IMR-90 (cell line): ENCODE measurements around the gene SIM1. TPM values are rescaled to one million over a fixed set of nuclear protein-coding genes. Genes with fewer than 3 reads are reported as not detected.

Source experiments
- ATAC-seq: fragments of 200-7000 bp; cut with Tn5 transposase; 2 replicates; pipeline ENCODE4 v1.9.1; 2020; ENCODE audit warnings: low read depth, mild to moderate bottlenecking, moderate library complexity
- BruUV-seq: library from RNA; stranded (reverse); fragments of 400-500 nt; replicated peaks from 2 replicates; lab custom pipeline; 2021; lab: Mats Ljungman, UMichigan
- CTCF ChIA-PET: fragments of 300-600 bp; formaldehyde crosslinking; extraction: SDS; loops from one replicate; lab custom pipeline; 2021; ENCODE audit warnings: antibody characterized with exemption; lab: Yijun Ruan, JAX
- POLR2A ChIA-PET: fragments of 300-600 bp; sonication (Branson Sonifier 250); formaldehyde crosslinking; loops from one replicate; lab custom pipeline; 2022; ENCODE audit warnings: antibody characterized with exemption; ENCODE audit not compliant: unreplicated experiment; lab: Charles Lee
- DNase-seq: peaks from one replicate; pipeline ENCODE4 v3.0.0; 2013
- H2AFZ ChIP-seq: replicated peaks from 2 replicates; pipeline ENCODE3; 2013; ENCODE audit warnings: low read length, mild to moderate bottlenecking; ENCODE audit not compliant: poor library complexity
- H2AK5ac ChIP-seq: 2 replicates; pipeline ENCODE4 v1.6.1; 2013; ENCODE audit warnings: low read depth, low read length, inconsistent platforms
- H2AK9ac ChIP-seq: replicated peaks from 2 replicates; pipeline ENCODE3; 2013; ENCODE audit warnings: mild to moderate bottlenecking, low read depth, low read length, moderate library complexity; ENCODE audit not compliant: poor library complexity
- H2BK120ac ChIP-seq: 2 replicates; pipeline ENCODE4 v1.6.1; 2013; ENCODE audit warnings: low read depth, low read length, inconsistent platforms
- H2BK15ac ChIP-seq: 3 replicates; pipeline ENCODE4 v1.6.1; 2013; ENCODE audit warnings: low read depth, low read length, inconsistent platforms
- H2BK20ac ChIP-seq: 2 replicates; pipeline ENCODE4 v1.6.1; 2013; ENCODE audit warnings: low read depth, mild to moderate bottlenecking, inconsistent platforms, low read length, moderate library complexity
- H2BK5ac ChIP-seq: 2 replicates; pipeline ENCODE4 v1.6.1; 2013; ENCODE audit warnings: mild to moderate bottlenecking, low read depth, low read length, inconsistent platforms; ENCODE audit not compliant: poor library complexity, severe bottlenecking
- H3K14ac ChIP-seq: replicated peaks from 2 replicates; pipeline ENCODE4 v1.6.1; 2013; ENCODE audit warnings: low read depth, low read length, inconsistent platforms
- H3K18ac ChIP-seq: 2 replicates; pipeline ENCODE4 v1.6.1; 2013; ENCODE audit warnings: low read depth, low read length, control low read depth
- H3K23ac ChIP-seq: 2 replicates; pipeline ENCODE4 v1.6.1; 2013; ENCODE audit warnings: low read depth, low read length, inconsistent platforms
- H3K27ac ChIP-seq: 2 replicates; pipeline ENCODE4 v1.5.1; 2013; ENCODE audit warnings: mild to moderate bottlenecking, control low read depth, low read length; ENCODE audit not compliant: insufficient read depth
- H3K27me3 ChIP-seq: 2 replicates; pipeline ENCODE4 v1.6.1; 2013; ENCODE audit warnings: low read length; ENCODE audit not compliant: control insufficient read depth, insufficient read depth
- H3K36me3 ChIP-seq: 2 replicates; pipeline ENCODE4 v1.6.1; 2013; ENCODE audit warnings: low read length, mixed read lengths; ENCODE audit not compliant: control insufficient read depth, insufficient read depth
- H3K4ac ChIP-seq: 2 replicates; pipeline ENCODE4 v1.6.1; 2013; ENCODE audit warnings: low read depth, low read length, inconsistent platforms
- H3K4me1 ChIP-seq: 2 replicates; pipeline ENCODE4 v1.6.1; 2013; ENCODE audit warnings: low read length, mixed read lengths; ENCODE audit not compliant: control insufficient read depth, insufficient read depth
- H3K4me2 ChIP-seq: 2 replicates; pipeline ENCODE4 v1.6.1; 2013; ENCODE audit warnings: low read depth, mild to moderate bottlenecking, control low read depth, low read length, moderate library complexity
- H3K4me3 ChIP-seq: 2 replicates; pipeline ENCODE4 v1.5.1; 2013; ENCODE audit warnings: low read depth, mild to moderate bottlenecking, control low read depth, low read length, moderate library complexity; ENCODE audit not compliant: insufficient read depth
- H3K56ac ChIP-seq: 2 replicates; pipeline ENCODE4 v1.6.1; 2013; ENCODE audit warnings: low read length, inconsistent platforms; ENCODE audit not compliant: insufficient read depth; ENCODE audit errors: extremely low read depth
- H3K79me1 ChIP-seq, 2 experiments: 2 replicates each; pipeline ENCODE4 v1.6.1; 2013; ENCODE audit warnings: low read length in 2 of 2, inconsistent platforms in 1 of 2, low read depth in 1 of 2
- H3K9ac ChIP-seq: 2 replicates; pipeline ENCODE4 v1.6.1; 2013; ENCODE audit warnings: low read depth, low read length, control low read depth
- H3K9me1 ChIP-seq: 2 replicates; pipeline ENCODE4 v1.6.1; 2013; ENCODE audit warnings: low read length, inconsistent platforms; ENCODE audit not compliant: insufficient read depth
- H3K9me3 ChIP-seq: 2 replicates; pipeline ENCODE4 v1.6.1; 2013; ENCODE audit warnings: low read length; ENCODE audit not compliant: control insufficient read depth, insufficient read depth
- H4K20me1 ChIP-seq: 2 replicates; pipeline ENCODE4 v1.6.1; 2013; ENCODE audit warnings: low read length, inconsistent platforms; ENCODE audit not compliant: insufficient read depth
- H4K5ac ChIP-seq: 2 replicates; pipeline ENCODE4 v1.6.1; 2013; ENCODE audit warnings: mild to moderate bottlenecking, low read depth, low read length, control low read depth
- H4K8ac ChIP-seq, 2 experiments: 2 replicates each; pipeline ENCODE4 v1.6.1; 2013; ENCODE audit warnings: low read depth in 2 of 2, low read length in 2 of 2, control low read depth in 1 of 2, inconsistent platforms in 1 of 2
- H4K91ac ChIP-seq: 2 replicates; pipeline ENCODE4 v1.6.1; 2013; ENCODE audit warnings: low read depth, low read length, inconsistent platforms; ENCODE audit not compliant: insufficient read depth
- BHLHE40 ChIP-seq: fragments of 150-350 bp; IDR thresholded peaks from 2 replicates; pipeline ENCODE4 v1.6.1; 2016; ENCODE audit warnings: mild to moderate bottlenecking, low read depth, low read length
- CEBPB ChIP-seq: IDR thresholded peaks from 2 replicates; pipeline ENCODE4 v1.6.1; 2012; ENCODE audit warnings: low read depth, low read length, improper control_type of control experiment
- MAZ ChIP-seq: IDR thresholded peaks from 2 replicates; pipeline ENCODE4 v1.6.1; 2012; ENCODE audit warnings: low read depth, mild to moderate bottlenecking, low read length, improper control_type of control experiment, moderate library complexity, borderline replicate concordance
- RAD21 ChIP-seq: IDR thresholded peaks from 2 replicates; pipeline ENCODE4 v1.6.1; 2012; ENCODE audit warnings: low read length, improper control_type of control experiment
- RFX5 ChIP-seq: IDR thresholded peaks from 2 replicates; pipeline ENCODE4 v1.8.0; 2012; ENCODE audit warnings: low read depth, mild to moderate bottlenecking, low read length, moderate library complexity
- WGBS, 2 experiments: methylation state at CpG; one replicate each; pipeline versions ENCODE4 v1.1.5 to v1.1.7; 2013; ENCODE audit warnings: missing lambda C conversion rate in 2 of 2; ENCODE audit not compliant: insufficient read length in 1 of 2; ENCODE audit errors: extremely low coverage in 2 of 2; 5-methylcytosine and 5-hydroxymethylcytosine counted together
- dilution Hi-C: fragments of 300-500 bp; cut with HindIII; formaldehyde crosslinking; loops from one replicate; pipeline ENCODE4 v1.14.3; 2018; ENCODE audit warnings: low sequenced_read_pairs; ENCODE audit not compliant: unreplicated experiment
- in situ Hi-C: fragments of 300-500 bp; cut with MboI; formaldehyde crosslinking; loops from 3 replicates; pipeline ENCODE4 v1.14.3; 2019; ENCODE audit warnings: low sequenced_read_pairs, inconsistent platforms, mixed read lengths
- intact Hi-C: fragments of 100-400 bp; cut with micrococcal nuclease; formaldehyde crosslinking; loops from 2 replicates; pipeline ENCODE4 v1.10.0; 2022
- polyA plus RNA-seq, 3 experiments: library from polyadenylated mRNA; depleted of rRNA; stranded (reverse); fragments of >200 nt; gene quantifications; 2 replicates each; pipeline ENCODE4 v1.2.3, GENCODE V29; 2012; ENCODE audit warnings: low replicate concordance in 1 of 3
- total RNA-seq: library from RNA; depleted of rRNA; stranded (reverse); fragments of >200 nt; gene quantifications from 2 replicates; pipeline ENCODE4 v1.2.3, GENCODE V29; 2012
- TF ChIP-seq, protein P1 (sequence below): fragments of 150-350 bp; IDR thresholded peaks from 2 replicates; pipeline ENCODE4 v1.6.1; 2017; ENCODE audit warnings: mild to moderate bottlenecking, antibody characterized with exemption, low read length, low read depth
- TF ChIP-seq, protein P2 (sequence below): conservative IDR thresholded peaks from 2 replicates; pipeline ENCODE4 v1.5.1; 2012; ENCODE audit warnings: mild to moderate bottlenecking, low read depth, low read length, improper control_type of control experiment

SIM1 gene
- total and polyA plus RNA-seq, 2 of the 4 experiments (the other 2 are of a cell fraction): not detected

DNA sequence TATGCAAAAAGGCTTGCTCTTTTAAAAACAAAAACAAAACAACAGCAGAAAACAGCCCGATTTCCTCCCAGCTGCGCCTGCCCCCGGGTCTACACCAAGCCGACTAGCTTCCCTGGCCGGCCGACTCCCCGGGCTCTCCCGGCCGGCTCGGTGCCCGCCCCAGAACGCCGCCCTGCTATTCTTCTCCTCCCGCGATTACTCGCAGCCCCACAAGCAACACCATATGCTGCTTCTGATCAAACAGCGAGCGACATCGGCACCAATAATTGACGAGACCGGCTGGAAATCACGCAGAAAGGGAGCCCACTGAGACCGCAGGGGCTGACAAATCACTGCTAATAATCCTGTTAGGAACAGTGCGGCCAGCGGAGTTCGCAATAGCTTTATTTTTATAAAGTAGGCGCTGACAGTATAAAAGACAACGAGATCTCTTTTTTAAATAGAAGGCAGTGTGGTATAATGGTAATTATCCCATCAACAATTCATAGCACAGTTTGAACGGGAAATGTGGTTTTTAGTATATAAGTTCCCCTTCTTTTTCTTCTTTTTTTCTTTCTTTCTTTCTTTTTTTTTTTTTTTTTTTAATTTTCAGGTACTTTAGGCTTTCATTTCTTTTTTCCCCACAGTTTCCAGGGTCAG, 3.3 kb downstream of the SIM1 start:
- no peak overlapping the region for H2BK120ac ChIP-seq
- H3K27me3 ChIP-seq: peaks cover 94% of the 10 kb centered on the region
- H3K27ac ChIP-seq: no peak overlapping the region
- H3K9ac ChIP-seq: no peak overlapping the region
- intact Hi-C loops (no loop called here), dilution Hi-C loops (loop anchor here (25.0 kb wide), 1 partner anchor 349 kb away; no protein-coding TSS in a partner anchor), in situ Hi-C loops (loop anchor here (25.0 kb wide), 1 partner anchor 874 kb away; no protein-coding TSS in a partner anchor)
- no peak overlapping the region for H2AK9ac ChIP-seq
- H3K4me1 ChIP-seq: peaks cover 5% of the 10 kb centered on the region; the same call in 1 of the 2 replicates
- no peak for DNase-seq
- H3K4me2 ChIP-seq: peak overlapping the region; percentile 63; the same call in 1 of the 2 replicates
- BruUV-seq: no TSS peak
- H4K5ac ChIP-seq: no peak overlapping the region
- H4K91ac ChIP-seq: no peak overlapping the region
- H3K9me1 ChIP-seq: no peaks in the 10 kb centered on the region
- H4K8ac ChIP-seq: no peak overlapping the region
- no peak overlapping the region for H2BK20ac ChIP-seq
- no peaks in the 10 kb centered on the region for H3K36me3 ChIP-seq
- H3K14ac ChIP-seq: no peak overlapping the region
- CTCF ChIA-PET: interaction anchor here (1.0 to 1.6 kb wide), 7 partner anchors 19 to 345 kb away, joined by 3 to 9 read pairs (median 4); no protein-coding TSS in a partner anchor
- no peak overlapping the region for H2AK5ac ChIP-seq
- H3K9me3 ChIP-seq: peaks cover 50% of the 10 kb centered on the region
- H2BK5ac ChIP-seq: no peak overlapping the region
- WGBS, 2 experiments: 13% methylated on average over 3 of the region's 29 CpGs; no CpG with 5 or more reads in 1 of the 2 experiments
- H2AFZ ChIP-seq: peak overlapping the region; percentile 39
- no peak overlapping the region for H2BK15ac ChIP-seq
- H3K23ac ChIP-seq: no peak overlapping the region
- no peaks in the 10 kb centered on the region for H3K79me1 ChIP-seq
- no peak overlapping the region for H3K18ac ChIP-seq
- peaks cover 17% of the 10 kb centered on the region; the same call in 1 of the 2 replicates for H4K20me1 ChIP-seq
- no peak overlapping the region for H3K4ac ChIP-seq
- POLR2A ChIA-PET: interaction anchor here (0.7 kb wide), 1 partner anchor 116 kb away, joined by 3 read pairs; no protein-coding TSS in a partner anchor
- TF ChIP-seq, protein P1, sequence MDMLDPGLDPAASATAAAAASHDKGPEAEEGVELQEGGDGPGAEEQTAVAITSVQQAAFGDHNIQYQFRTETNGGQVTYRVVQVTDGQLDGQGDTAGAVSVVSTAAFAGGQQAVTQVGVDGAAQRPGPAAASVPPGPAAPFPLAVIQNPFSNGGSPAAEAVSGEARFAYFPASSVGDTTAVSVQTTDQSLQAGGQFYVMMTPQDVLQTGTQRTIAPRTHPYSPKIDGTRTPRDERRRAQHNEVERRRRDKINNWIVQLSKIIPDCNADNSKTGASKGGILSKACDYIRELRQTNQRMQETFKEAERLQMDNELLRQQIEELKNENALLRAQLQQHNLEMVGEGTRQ: no peak
- TF ChIP-seq, protein P2, sequence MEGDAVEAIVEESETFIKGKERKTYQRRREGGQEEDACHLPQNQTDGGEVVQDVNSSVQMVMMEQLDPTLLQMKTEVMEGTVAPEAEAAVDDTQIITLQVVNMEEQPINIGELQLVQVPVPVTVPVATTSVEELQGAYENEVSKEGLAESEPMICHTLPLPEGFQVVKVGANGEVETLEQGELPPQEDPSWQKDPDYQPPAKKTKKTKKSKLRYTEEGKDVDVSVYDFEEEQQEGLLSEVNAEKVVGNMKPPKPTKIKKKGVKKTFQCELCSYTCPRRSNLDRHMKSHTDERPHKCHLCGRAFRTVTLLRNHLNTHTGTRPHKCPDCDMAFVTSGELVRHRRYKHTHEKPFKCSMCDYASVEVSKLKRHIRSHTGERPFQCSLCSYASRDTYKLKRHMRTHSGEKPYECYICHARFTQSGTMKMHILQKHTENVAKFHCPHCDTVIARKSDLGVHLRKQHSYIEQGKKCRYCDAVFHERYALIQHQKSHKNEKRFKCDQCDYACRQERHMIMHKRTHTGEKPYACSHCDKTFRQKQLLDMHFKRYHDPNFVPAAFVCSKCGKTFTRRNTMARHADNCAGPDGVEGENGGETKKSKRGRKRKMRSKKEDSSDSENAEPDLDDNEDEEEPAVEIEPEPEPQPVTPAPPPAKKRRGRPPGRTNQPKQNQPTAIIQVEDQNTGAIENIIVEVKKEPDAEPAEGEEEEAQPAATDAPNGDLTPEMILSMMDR: no peak
- TF ChIP-seq RAD21 (no peak), CEBPB (no peak), BHLHE40 (no peak), RFX5 (no peak), MAZ (no peak)
- H3K4me3 ChIP-seq: no peak overlapping the region
- ATAC-seq: no peak
- no peak overlapping the region for H3K56ac ChIP-seq
